Coronary artery (tissue), 2 donors: ENCODE results near the gene SCGN.

ENCODE experiments used
- DNase-seq: peaks from one replicate; pipeline ENCODE4 v3.0.0-alpha.2; 2017; ENCODE audit warnings: low spot score
- H3K27ac ChIP-seq, 2 donors: fragments of 200-600 bp; sonication (generic); one replicate each; pipeline ENCODE4 v1.5.1; 2016 to 2019
- H3K4me3 ChIP-seq: fragments of 200-600 bp; sonication (generic); 2 replicates; pipeline ENCODE4 v1.5.1; 2016; ENCODE audit warnings: mild to moderate bottlenecking, moderate library complexity
- CTCF ChIP-seq: fragments of 200-600 bp; sonication (generic); IDR thresholded peaks from one replicate; pipeline ENCODE4 v1.5.1; 2019; ENCODE audit warnings: antibody characterized with exemption

The SCGN gene

GRCh38 chr6:25627001-25627400 lies 25.0 kb upstream of the SCGN start:
- no peak for DNase-seq
- no peak overlapping the region for H3K27ac ChIP-seq
- H3K4me3 ChIP-seq, result no peak overlapping the region
- TF ChIP-seq CTCF, result no peak

DNA sequence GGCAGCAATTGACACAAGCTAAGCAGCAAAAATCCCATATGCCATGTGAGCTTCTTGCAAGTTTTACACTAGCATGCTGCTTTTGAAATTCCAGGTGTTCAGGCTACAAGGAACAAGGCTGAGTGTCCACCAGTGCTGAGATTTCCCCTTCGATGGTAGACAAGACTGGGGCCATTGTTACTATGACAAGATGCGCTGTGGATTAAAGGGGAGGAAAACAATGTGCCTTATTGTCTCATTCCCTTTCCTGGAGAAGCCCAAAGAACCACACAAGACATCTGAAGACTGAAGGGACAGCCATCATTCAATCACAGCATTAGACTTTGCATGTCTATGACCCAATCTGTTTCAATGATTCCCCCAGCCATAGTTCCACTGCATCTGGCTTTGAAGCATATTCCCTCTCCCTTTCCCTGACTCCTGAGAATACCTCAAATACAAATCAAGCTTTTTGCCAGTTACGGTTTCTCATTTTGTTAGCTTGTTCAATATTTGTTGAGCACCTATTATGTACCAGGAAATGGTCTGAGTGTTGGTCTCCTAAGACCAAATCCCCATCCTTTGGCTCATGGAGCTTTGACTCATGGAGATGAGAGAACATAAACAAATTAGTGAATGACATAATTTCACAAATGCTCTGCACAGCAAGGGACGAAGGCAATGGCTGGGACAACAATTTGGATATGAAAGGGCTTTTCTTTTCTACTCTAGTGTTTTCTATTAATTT lies 23.4 kb upstream of the SCGN start:
- Histone ChIP-seq H3K27ac (no peak overlapping the region), H3K4me3 (no peak overlapping the region)
- no peak for TF ChIP-seq CTCF
- no peak for DNase-seq

DNA sequence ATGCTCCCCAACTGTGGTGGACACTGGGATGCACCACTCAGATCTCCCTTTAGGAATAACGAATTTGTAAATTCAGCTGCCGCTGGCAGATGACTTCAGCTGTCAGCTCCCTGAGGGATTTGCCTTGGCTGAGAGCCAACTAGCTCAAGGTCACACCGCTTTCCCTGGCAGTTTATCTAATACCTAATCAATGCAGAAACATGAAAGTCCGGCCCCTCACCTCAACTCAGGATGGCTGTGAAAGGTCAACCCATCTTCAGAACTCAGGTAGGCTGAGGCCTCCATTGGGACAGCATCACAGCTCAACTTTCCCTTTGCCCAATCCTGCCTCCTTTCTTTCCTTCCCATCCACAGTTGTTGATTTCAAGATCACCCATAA lies 22.8 kb upstream of the SCGN start:
- TF ChIP-seq CTCF, result no peak
- H3K27ac ChIP-seq, result no peak overlapping the region

DNA sequence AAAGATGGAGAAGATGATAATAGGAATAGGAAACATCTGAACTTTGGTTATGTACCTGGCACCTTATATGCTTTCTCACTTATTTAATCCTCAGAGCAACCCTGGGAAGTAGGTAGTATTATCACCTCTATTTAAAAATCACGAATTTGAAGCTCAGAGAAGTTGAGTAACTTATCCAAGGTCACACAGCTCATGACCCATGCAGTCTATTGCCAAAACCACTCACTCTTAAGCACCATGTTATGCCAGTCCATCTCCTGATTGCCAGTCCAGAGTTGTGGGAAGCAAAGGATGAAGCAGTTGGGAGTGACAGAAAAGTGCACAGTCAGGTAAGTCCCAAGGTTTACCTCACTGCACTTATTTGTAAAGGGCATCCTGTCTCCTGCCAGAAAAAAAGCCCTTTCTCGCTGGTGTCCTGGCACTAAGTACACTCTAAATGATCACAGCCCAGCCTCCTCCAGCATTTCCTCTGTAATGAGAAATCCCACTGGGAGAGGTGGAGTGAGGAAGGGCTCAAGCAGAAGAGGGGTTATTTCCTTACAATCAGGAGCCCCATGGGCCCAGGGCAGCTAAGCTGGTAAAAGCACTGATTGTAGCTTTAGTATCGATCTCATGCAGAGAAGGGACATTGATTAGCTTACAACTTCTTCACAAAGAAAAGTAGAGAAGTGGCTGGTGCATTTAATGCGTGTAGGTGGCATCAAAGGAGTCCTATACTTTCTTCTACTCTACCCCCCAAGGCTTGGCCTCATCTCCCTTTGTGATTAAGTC lies 21.3 kb upstream of the SCGN start:
- DNase-seq, result no peak
- Histone ChIP-seq H3K27ac (no peak overlapping the region), H3K4me3 (no peak overlapping the region)
- TF ChIP-seq CTCF, result no peak

More for the DNA sequence above, 22.8 kb upstream of the SCGN start:
- H3K4me3 ChIP-seq, result no peak overlapping the region
- DNase-seq, result no peak

- TF ChIP-seq CTCF, result no peak
- H3K27ac ChIP-seq, result no peak overlapping the region
- no peak for DNase-seq
- H3K4me3 ChIP-seq, result no peak overlapping the region
Observed at GRCh38 chr6:25635886-25636317, 16.1 kb upstream of the SCGN start.

GRCh38 chr6:25637211-25637610 lies 14.8 kb upstream of the SCGN start:
- Histone ChIP-seq H3K27ac (no peak overlapping the region), H3K4me3 (no peak overlapping the region)
- TF ChIP-seq CTCF, result no peak
- DNase-seq, result no peak
